ENCODE data around the gene LGR4. TPM values are rescaled to one million over a fixed set of nuclear protein-coding genes. Genes with fewer than 3 reads are reported as not detected.

The LGR4 gene
- total RNA-seq, 1 experiment from 2014 or later, result 7.1 TPM

DNA sequence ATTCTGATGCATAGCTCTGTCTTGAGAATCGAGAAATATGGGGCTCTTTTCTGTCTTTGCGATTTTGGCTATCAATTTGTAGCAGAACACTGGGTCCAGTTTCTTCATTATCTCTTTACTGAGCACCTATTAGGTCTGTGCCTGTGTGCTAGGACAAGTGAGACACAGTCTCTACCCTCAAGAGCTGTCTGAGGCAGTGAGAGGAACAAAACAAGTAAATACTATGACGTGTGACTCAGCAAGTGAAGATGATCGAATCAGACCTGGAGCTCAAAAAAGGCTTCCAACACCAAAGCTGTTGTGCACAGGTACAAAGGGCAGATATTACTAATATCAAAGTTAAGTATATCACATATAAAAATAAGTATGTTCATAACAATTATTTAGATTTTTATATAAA is 52.4 kb downstream of the LGR4 start:
- Histone ChIP-seq H2AFZ (ENCODE audit: low read depth, low read length, poor library complexity, severe bottlenecking) (no peak overlapping the region), H3K4me2 (ENCODE audit: low read length) (no peak overlapping the region), H3K9ac (ENCODE audit: low read length) (no peak overlapping the region), H3K9me2 (ENCODE audit: insufficient read depth) (no peaks in the 10 kb centered on the region), H4K20me1 (ENCODE audit: insufficient read depth) (no peaks in the 10 kb centered on the region), H3K79me2 (ENCODE audit: insufficient read depth, low read length) (no peaks in the 10 kb centered on the region), H3K27ac (ENCODE audit: low read depth, low read length) (no peak overlapping the region), H3K9me3 (ENCODE audit: control insufficient read depth in 1 of 2, insufficient read depth in 1 of 2, low read depth in 1 of 2, low read length in 2 of 2) (no peaks in the 10 kb centered on the region), H3K4me3 (replicated peaks in 1 of 2; ENCODE audit: low read depth in 1 of 2, low read length in 2 of 2) (no peak overlapping the region), H3K27me3 (ENCODE audit: insufficient read depth, low read length) (no peaks in the 10 kb centered on the region), H3K4me1 (ENCODE audit: control insufficient read depth in 1 of 2, insufficient read depth in 2 of 2, low read length in 2 of 2) (no peaks in the 10 kb centered on the region), H3K36me3 (ENCODE audit: control insufficient read depth in 1 of 2, insufficient read depth in 2 of 2, low read length in 2 of 2) (no peaks in the 10 kb centered on the region)
- no TSS peak for BruUV-seq (replicated peaks)
- DNase-seq (ENCODE audit: low read depth, low spot score), result no peak
- POLR2A ChIA-PET, result no interaction called here
- ATAC-seq, result no peak
- intact Hi-C loops (cut with micrococcal nuclease), result no loop called here
- TF ChIP-seq JUND (IDR thresholded peaks at IDR 0.05), result no peak
- TF ChIP-seq, protein P1, sequence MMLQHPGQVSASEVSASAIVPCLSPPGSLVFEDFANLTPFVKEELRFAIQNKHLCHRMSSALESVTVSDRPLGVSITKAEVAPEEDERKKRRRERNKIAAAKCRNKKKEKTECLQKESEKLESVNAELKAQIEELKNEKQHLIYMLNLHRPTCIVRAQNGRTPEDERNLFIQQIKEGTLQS (IDR thresholded peaks at IDR 0.05), result no peak
- TF ChIP-seq ZNF274 (IDR thresholded peaks at IDR 0.05; ENCODE audit: low read depth, low read length), result no peak
- TF ChIP-seq, protein P2, sequence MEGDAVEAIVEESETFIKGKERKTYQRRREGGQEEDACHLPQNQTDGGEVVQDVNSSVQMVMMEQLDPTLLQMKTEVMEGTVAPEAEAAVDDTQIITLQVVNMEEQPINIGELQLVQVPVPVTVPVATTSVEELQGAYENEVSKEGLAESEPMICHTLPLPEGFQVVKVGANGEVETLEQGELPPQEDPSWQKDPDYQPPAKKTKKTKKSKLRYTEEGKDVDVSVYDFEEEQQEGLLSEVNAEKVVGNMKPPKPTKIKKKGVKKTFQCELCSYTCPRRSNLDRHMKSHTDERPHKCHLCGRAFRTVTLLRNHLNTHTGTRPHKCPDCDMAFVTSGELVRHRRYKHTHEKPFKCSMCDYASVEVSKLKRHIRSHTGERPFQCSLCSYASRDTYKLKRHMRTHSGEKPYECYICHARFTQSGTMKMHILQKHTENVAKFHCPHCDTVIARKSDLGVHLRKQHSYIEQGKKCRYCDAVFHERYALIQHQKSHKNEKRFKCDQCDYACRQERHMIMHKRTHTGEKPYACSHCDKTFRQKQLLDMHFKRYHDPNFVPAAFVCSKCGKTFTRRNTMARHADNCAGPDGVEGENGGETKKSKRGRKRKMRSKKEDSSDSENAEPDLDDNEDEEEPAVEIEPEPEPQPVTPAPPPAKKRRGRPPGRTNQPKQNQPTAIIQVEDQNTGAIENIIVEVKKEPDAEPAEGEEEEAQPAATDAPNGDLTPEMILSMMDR (IDR thresholded peaks at IDR 0.05 in 2 of 3, conservative IDR thresholded peaks at IDR 0.05 in 1 of 3; ENCODE audit: borderline replicate concordance in 1 of 3, insufficient read depth in 1 of 3, low read depth in 2 of 3, low read length in 2 of 3), result no peak
- TF ChIP-seq FOSL1 (IDR thresholded peaks at IDR 0.05; ENCODE audit: low read depth), result no peak
- no peak for TF ChIP-seq EZH2phosphoT487 (IDR thresholded peaks at IDR 0.05; ENCODE audit: borderline replicate concordance)
- no peak for TF ChIP-seq REST (IDR thresholded peaks at IDR 0.05; ENCODE audit: low read depth)
- no peak for TF ChIP-seq POLR2A (IDR thresholded peaks at IDR 0.05; ENCODE audit: borderline replicate concordance, extremely low read depth, insufficient read depth, insufficient read length)
- TF ChIP-seq CBX3 (IDR thresholded peaks at IDR 0.05; ENCODE audit: low read depth), result no peak
- TF ChIP-seq ELF1 (IDR thresholded peaks at IDR 0.05; ENCODE audit: borderline replicate concordance, low read depth), result no peak
- TF ChIP-seq SRF (IDR thresholded peaks at IDR 0.05; ENCODE audit: low read depth), result no peak
- CTCF ChIA-PET, result no interaction called here
- RAD21 ChIA-PET (ENCODE audit: low non-redundant PET in 1 of 2, low total read pairs in 2 of 2, uncharacterized antibody in 2 of 2, unreplicated experiment in 2 of 2), result no interaction called here
